CD14-positive monocyte (primary cell): ENCODE data around the gene CDKN2AIPNL. TPM values are rescaled to one million over a fixed set of nuclear protein-coding genes. Genes with fewer than 3 reads are reported as not detected.

ENCODE experiments used
- DNase-seq, 3 donors: peaks; one replicate each; pipeline ENCODE4 v3.0.0-alpha.2; 2011 to 2022
- H2AFZ ChIP-seq: 2 replicates; pipeline ENCODE4 v1.6.0; 2012; ENCODE audit warnings: mild to moderate bottlenecking, low read depth, low read length, inconsistent platforms; ENCODE audit not compliant: insufficient read depth, poor library complexity, severe bottlenecking
- H3K27ac ChIP-seq, 2 donors: 1 replicate in 1 of 2; 2 replicates in 1 of 2; pipeline ENCODE4 v1.5.1; 2012 to 2013; ENCODE audit warnings: low read length in 2 of 2, control low read depth in 1 of 2, inconsistent platforms in 1 of 2, low read depth in 1 of 2, mild to moderate bottlenecking in 1 of 2
- H3K27me3 ChIP-seq, 2 donors: one replicate each; pipeline versions ENCODE4 v1.6.0 to v1.6.1; 2011 to 2013; ENCODE audit warnings: low read length in 2 of 2; ENCODE audit not compliant: control insufficient read depth in 2 of 2, insufficient read depth in 2 of 2
- H3K36me3 ChIP-seq, 2 donors: replicated peaks in 1 of 2; 1 replicate in 1 of 2; 2 replicates in 1 of 2; pipeline versions ENCODE4 v1.5.1 to v1.6.1; 2012 to 2013; ENCODE audit warnings: low read length in 2 of 2, control low read depth in 1 of 2, inconsistent platforms in 1 of 2, mild to moderate bottlenecking in 1 of 2; ENCODE audit not compliant: insufficient read depth in 2 of 2, control insufficient read depth in 1 of 2
- H3K4me1 ChIP-seq, 2 donors: 1 replicate in 1 of 2; 2 replicates in 1 of 2; pipeline versions ENCODE4 v1.5.1 to v1.6.1; 2012 to 2013; ENCODE audit warnings: low read length in 2 of 2, control low read depth in 1 of 2, inconsistent platforms in 1 of 2, mild to moderate bottlenecking in 1 of 2, moderate library complexity in 1 of 2; ENCODE audit not compliant: insufficient read depth in 2 of 2, control insufficient read depth in 1 of 2
- H3K4me2 ChIP-seq: replicated peaks from 2 replicates; pipeline ENCODE3; 2012; ENCODE audit warnings: low read length, moderate library complexity, mild to moderate bottlenecking; ENCODE audit not compliant: poor library complexity, severe bottlenecking; ENCODE audit errors: extremely low read depth
- H3K4me3 ChIP-seq, 3 experiments: fragments of 200-600 bp in 1 of 3; sonication (generic) in 1 of 3; replicated peaks in 1 of 3; 1 replicate in 2 of 3; 2 replicates in 1 of 3; pipeline ENCODE4 v1.5.1; 2011 to 2013; ENCODE audit warnings: low read length in 3 of 3, mild to moderate bottlenecking in 3 of 3, control low read depth in 2 of 3, low read depth in 2 of 3, inconsistent platforms in 1 of 3, moderate library complexity in 1 of 3
- H3K79me2 ChIP-seq: 2 replicates; pipeline ENCODE4 v1.6.0; 2012; ENCODE audit warnings: mild to moderate bottlenecking, control low read depth, inconsistent platforms, low read length, moderate library complexity; ENCODE audit not compliant: insufficient read depth
- H3K9ac ChIP-seq: 2 replicates; pipeline ENCODE4 v1.6.0; 2017; ENCODE audit warnings: low read length, mild to moderate bottlenecking; ENCODE audit not compliant: insufficient read depth, poor library complexity, severe bottlenecking
- H3K9me3 ChIP-seq, 2 donors: replicated peaks in 1 of 2; 1 replicate in 1 of 2; 2 replicates in 1 of 2; pipeline versions ENCODE4 v1.5.1 to v1.6.1; 2012 to 2013; ENCODE audit warnings: low read length in 2 of 2, control low read depth in 1 of 2; ENCODE audit not compliant: control insufficient read depth in 1 of 2, insufficient read depth in 1 of 2
- H4K20me1 ChIP-seq: 2 replicates; pipeline ENCODE4 v1.6.0; 2012; ENCODE audit warnings: mild to moderate bottlenecking, low read length, control low read depth, moderate library complexity; ENCODE audit not compliant: insufficient read depth
- H3K27ac Mint-ChIP-seq, 7 donors: one replicate each; pipeline ENCODE4 v1.8.0; 2020; ENCODE audit warnings: mild to moderate bottlenecking in 7 of 7, mixed read lengths in 7 of 7, moderate library complexity in 6 of 7, inconsistent platforms in 2 of 7
- H3K27me3 Mint-ChIP-seq, 3 donors: one replicate each; pipeline ENCODE4 v1.8.0; 2021 to 2022; ENCODE audit warnings: low read depth in 3 of 3, mild to moderate bottlenecking in 3 of 3, mixed read lengths in 3 of 3, moderate library complexity in 3 of 3, inconsistent platforms in 1 of 3
- H3K36me3 Mint-ChIP-seq, 2 donors: one replicate each; pipeline ENCODE4 v1.8.0; 2020; ENCODE audit warnings: mixed read lengths in 2 of 2, inconsistent platforms in 1 of 2, mild to moderate bottlenecking in 1 of 2
- H3K4me1 Mint-ChIP-seq: one replicate; pipeline ENCODE4 v1.8.0; 2020; ENCODE audit warnings: mild to moderate bottlenecking, mixed read lengths
- H3K4me3 Mint-ChIP-seq, 2 donors: one replicate each; pipeline ENCODE4 v1.8.0; 2020; ENCODE audit warnings: mild to moderate bottlenecking in 2 of 2, mixed read lengths in 2 of 2, moderate library complexity in 1 of 2
- H3K9me3 Mint-ChIP-seq, 7 donors: one replicate each; pipeline ENCODE4 v1.8.0; 2020 to 2022; ENCODE audit warnings: mixed read lengths in 7 of 7, mild to moderate bottlenecking in 6 of 7, moderate library complexity in 6 of 7, inconsistent platforms in 2 of 7
- CTCF ChIP-seq: fragments of 200-600 bp; IDR thresholded peaks from one replicate; pipeline ENCODE4 v1.8.0; 2022; ENCODE audit warnings: antibody characterized with exemption, mild to moderate bottlenecking
- WGBS: methylation state at CpG from one replicate; pipeline ENCODE4 v1.1.5; 2013; ENCODE audit warnings: missing lambda C conversion rate; ENCODE audit not compliant: insufficient coverage; 5-methylcytosine and 5-hydroxymethylcytosine counted together
- intact Hi-C, 2 donors: fragments of 100-400 bp; cut with micrococcal nuclease; formaldehyde crosslinking; loops; one replicate each; pipeline versions ENCODE4 v1.15.0 to v1.15.1; 2023
- polyA plus RNA-seq, 3 donors: library from polyadenylated mRNA; depleted of rRNA in 1 of 3; unstranded in 2 of 3; stranded (reverse) in 1 of 3; fragments of 300-500 nt in 2 of 3; fragments of >200 nt in 1 of 3; fragmentation: Illumina TruSeq in 2 of 3; gene quantifications; 1 replicate in 2 of 3; 2 replicates in 1 of 3; pipeline ENCODE4 v1.2.3, GENCODE V29; 2012 to 2021

CDKN2AIPNL gene
- polyA plus RNA-seq, 3 donors, result 6.9 to 20.0 (median 15.0) TPM

- WGBS, result 93% methylated on average over 3 of the region's 9 CpGs
- TF ChIP-seq CTCF, result no peak
Observed at GRCh38 chr5:134427540-134428041, 15.9 kb upstream of the CDKN2AIPNL start.

GRCh38 chr5:134426361-134426760, 14.7 kb upstream of the CDKN2AIPNL start:
- TF ChIP-seq CTCF, result no peak
- Histone ChIP-seq H2AFZ (no peak overlapping the region), H3K27ac (no peak overlapping the region), H3K36me3 (no peaks in the 10 kb centered on the region), H3K79me2 (no peaks in the 10 kb centered on the region), H3K4me2 (no peak overlapping the region), H3K9me3 (peaks cover 0 to 4% of the 10 kb centered on the region in 2 donors), H3K9ac (no peak overlapping the region), H4K20me1 (no peaks in the 10 kb centered on the region), H3K4me1 (no peaks in the 10 kb centered on the region), H3K27me3 (no peaks in the 10 kb centered on the region), H3K4me3 (no peak overlapping the region)
- WGBS, result 88% methylated on average over 7 of the region's 7 CpGs
- intact Hi-C loops, result no loop called here
- Mint-ChIP-seq H3K9me3 (peaks cover 4 to 7% (median 6%) of the 10 kb centered on the region in 7 donors), H3K27ac (peak overlapping the region in 1 of 7 donors; percentile 69), H3K36me3 (no peaks in the 10 kb centered on the region), H3K27me3 (peaks cover 0 to 9% (median 4%) of the 10 kb centered on the region in 3 donors), H3K4me1 (peaks cover 2% of the 10 kb centered on the region), H3K4me3 (no peak overlapping the region)
- DNase-seq, result no peak

More at GRCh38 chr5:134427540-134428041, 15.9 kb upstream of the CDKN2AIPNL start:
- DNase-seq, result no peak
- no peak overlapping the region for H3K4me3 ChIP-seq
- no peak overlapping the region for H3K9ac ChIP-seq
- no peaks in the 10 kb centered on the region for H3K4me1 ChIP-seq
- Mint-ChIP-seq H3K27ac (no peak overlapping the region), H3K4me1 (peaks cover under 1% of the 10 kb centered on the region), H3K9me3 (no peaks in the 10 kb centered on the region), H3K4me3 (no peak overlapping the region), H3K27me3 (peaks cover 0 to 9% (median 4%) of the 10 kb centered on the region in 3 donors), H3K36me3 (no peaks in the 10 kb centered on the region)
- no peaks in the 10 kb centered on the region for H3K79me2 ChIP-seq
- H3K27me3 ChIP-seq, result no peaks in the 10 kb centered on the region
- H3K9me3 ChIP-seq, result no peaks in the 10 kb centered on the region
- H2AFZ ChIP-seq, result no peak overlapping the region
- H3K4me2 ChIP-seq, result no peak overlapping the region
- no peak overlapping the region for H3K27ac ChIP-seq
- intact Hi-C loops, result no loop called here
- H4K20me1 ChIP-seq, result no peaks in the 10 kb centered on the region
- no peaks in the 10 kb centered on the region for H3K36me3 ChIP-seq
